ENCODE data around the gene ATXN2L.
"Not testable (repeated sequence)": the region's sequence is repeated elsewhere in the genome, so short reads cannot be mapped to it uniquely, and the experiment has no call there.

The ATXN2L gene

GRCh38 chr16:28875134-28876018 is 52.6 kb downstream of the ATXN2L start:
- no peak for DNase-seq

GRCh38 chr16:28876019-28876659 is 53.3 kb downstream of the ATXN2L start:
- DNase-seq, result no peak

GRCh38 chr16:28876973-28877654 is 54.3 kb downstream of the ATXN2L start:
- no peak for DNase-seq

- no peak for DNase-seq
These were observed 54.8 kb downstream of the ATXN2L start for GRCh38 chr16:28877655-28878000.

GRCh38 chr16:28878083-28878926 is 55.5 kb downstream of the ATXN2L start, which contains the start of gene ATP2A1:
TSS of gene ATP2A1 (plus strand) at chr16:28878488. CDS start at chr16:28878672, 184 bp downstream.
- DNase-seq, result no peak

GRCh38 chr16:28879261-28879840 is 56.6 kb downstream of the ATXN2L start:
- no peak for DNase-seq

GRCh38 chr16:28879841-28880588 is 57.2 kb downstream of the ATXN2L start:
- peak; percentile 88 to 95 for DNase-seq

- no peak for DNase-seq
These were observed 57.8 kb downstream of the ATXN2L start for GRCh38 chr16:28880589-28880915.

GRCh38 chr16:28880955-28881354 is 58.2 kb downstream of the ATXN2L start:
- no peak for DNase-seq

- DNase-seq, result not testable (repeated sequence)
These were observed 58.8 kb downstream of the ATXN2L start for GRCh38 chr16:28881565-28881964.

GRCh38 chr16:28882551-28883160 is 59.9 kb downstream of the ATXN2L start:
- no peak for DNase-seq

GRCh38 chr16:28883221-28883996 is 60.6 kb downstream of the ATXN2L start:
- no peak for DNase-seq

- DNase-seq, result no peak
These were observed 61.2 kb downstream of the ATXN2L start for GRCh38 chr16:28884045-28884444.

Measured in NCI-H1930 (cell line).